ENCODE measurements around the gene SDK2. TPM values are rescaled to one million over a fixed set of nuclear protein-coding genes. Genes with fewer than 3 reads are reported as not detected.

SDK2 gene
- total and polyA plus RNA-seq, 2 donors from 2014 or later, result 0.37 to 2.4 TPM

DNA sequence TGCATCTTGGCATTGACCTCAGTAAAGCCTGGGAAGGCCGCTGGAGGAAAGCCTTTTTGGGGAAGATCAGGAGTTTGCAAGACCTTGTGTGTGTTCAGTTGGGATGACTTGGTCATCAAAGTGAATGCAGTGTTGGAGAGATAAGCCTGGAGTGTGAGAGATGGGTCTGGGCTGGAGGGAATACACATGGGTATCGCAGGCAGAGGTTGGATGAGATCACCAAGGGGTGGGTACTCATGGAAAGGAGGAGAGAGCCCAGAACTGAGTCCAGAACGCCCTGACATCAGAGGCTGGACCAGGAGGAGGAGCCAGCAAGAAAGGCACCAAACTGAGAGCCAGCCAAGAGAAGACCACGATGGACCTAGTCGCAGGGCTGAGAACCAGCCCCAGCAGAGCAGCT is 35.2 kb downstream of the SDK2 start:
- Histone ChIP-seq H3K4me3 (ENCODE audit: low read length in 3 of 3) (no peak overlapping the region), H3K36me3 (ENCODE audit: control insufficient read depth in 2 of 3, insufficient read depth in 3 of 3, low read length in 3 of 3) (no peaks in the 10 kb centered on the region), H3K9me3 (ENCODE audit: control insufficient read depth in 2 of 3, insufficient read depth in 1 of 3, low read length in 3 of 3) (no peaks in the 10 kb centered on the region), H3K4me1 (ENCODE audit: control insufficient read depth in 2 of 3, insufficient read depth in 2 of 3, low read depth in 1 of 3, low read length in 3 of 3) (no peaks in the 10 kb centered on the region), H3K27me3 (ENCODE audit: control insufficient read depth, insufficient read depth, low read length) (no peaks in the 10 kb centered on the region), H3K9ac (ENCODE audit: low read length in 3 of 3) (no peak overlapping the region), H3K27ac (ENCODE audit: low read depth in 2 of 2, low read length in 2 of 2) (no peak overlapping the region)
- intact Hi-C loops (cut with DNase I), result no loop called here
- FAIRE-seq (no peak), DNase-seq (no peak)
- no peak for TF ChIP-seq CTCF (IDR thresholded peaks at IDR 0.05; ENCODE audit: borderline replicate concordance, extremely low read depth, insufficient read depth)

DNA sequence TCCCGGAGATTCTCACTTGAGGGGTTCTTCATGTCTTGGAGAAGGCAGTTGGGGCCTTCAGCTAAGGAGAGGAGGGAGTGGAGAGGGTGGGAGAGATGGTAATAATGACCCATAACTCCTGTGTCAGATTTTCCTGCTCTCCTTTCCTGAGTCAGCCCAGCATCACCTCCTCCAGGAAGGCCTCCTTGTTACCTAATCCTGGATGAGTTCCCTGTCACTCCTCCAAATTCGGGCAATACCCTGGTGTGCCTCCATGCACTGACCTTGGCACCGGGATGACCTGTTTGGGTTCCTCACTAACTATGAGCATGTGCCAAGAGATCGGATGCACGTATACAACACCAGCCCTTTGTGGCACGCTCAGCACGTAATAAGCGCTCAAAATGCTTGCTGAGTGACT is 38.8 kb downstream of the SDK2 start:
- intact Hi-C loops (cut with DNase I), result no loop called here
- TF ChIP-seq CTCF (IDR thresholded peaks at IDR 0.05; ENCODE audit: borderline replicate concordance, extremely low read depth, insufficient read depth), result no peak
- Histone ChIP-seq H3K9me3 (ENCODE audit: control insufficient read depth in 2 of 3, insufficient read depth in 1 of 3, low read length in 3 of 3) (no peaks in the 10 kb centered on the region), H3K27me3 (ENCODE audit: control insufficient read depth, insufficient read depth, low read length) (no peaks in the 10 kb centered on the region), H3K4me1 (ENCODE audit: control insufficient read depth in 2 of 3, insufficient read depth in 2 of 3, low read depth in 1 of 3, low read length in 3 of 3) (no peaks in the 10 kb centered on the region), H3K4me3 (ENCODE audit: low read length in 3 of 3) (no peak overlapping the region), H3K9ac (ENCODE audit: low read length in 3 of 3) (no peak overlapping the region), H3K27ac (ENCODE audit: low read depth in 2 of 2, low read length in 2 of 2) (no peak overlapping the region), H3K36me3 (ENCODE audit: control insufficient read depth in 2 of 3, insufficient read depth in 3 of 3, low read length in 3 of 3) (no peaks in the 10 kb centered on the region)
- FAIRE-seq, result no peak
- no peak for DNase-seq

GRCh38 chr17:73604476-73604875 is 39.8 kb downstream of the SDK2 start:
- Histone ChIP-seq H3K27me3 (ENCODE audit: control insufficient read depth, insufficient read depth, low read length) (no peaks in the 10 kb centered on the region), H3K9ac (ENCODE audit: low read length in 3 of 3) (no peak overlapping the region), H3K9me3 (ENCODE audit: control insufficient read depth in 2 of 3, insufficient read depth in 1 of 3, low read length in 3 of 3) (no peaks in the 10 kb centered on the region), H3K27ac (ENCODE audit: low read depth in 2 of 2, low read length in 2 of 2) (no peak overlapping the region), H3K4me3 (ENCODE audit: low read length in 3 of 3) (no peak overlapping the region), H3K4me1 (ENCODE audit: control insufficient read depth in 2 of 3, insufficient read depth in 2 of 3, low read depth in 1 of 3, low read length in 3 of 3) (no peaks in the 10 kb centered on the region), H3K36me3 (ENCODE audit: control insufficient read depth in 2 of 3, insufficient read depth in 3 of 3, low read length in 3 of 3) (no peaks in the 10 kb centered on the region)
- TF ChIP-seq CTCF (IDR thresholded peaks at IDR 0.05; ENCODE audit: borderline replicate concordance, extremely low read depth, insufficient read depth), result no peak
- no peak for DNase-seq
- no peak for FAIRE-seq
- intact Hi-C loops (cut with DNase I), result no loop called here

- TF ChIP-seq CTCF (IDR thresholded peaks at IDR 0.05; ENCODE audit: borderline replicate concordance, extremely low read depth, insufficient read depth), result no peak
- Histone ChIP-seq H3K4me3 (ENCODE audit: low read length in 3 of 3) (no peak overlapping the region), H3K36me3 (ENCODE audit: control insufficient read depth in 2 of 3, insufficient read depth in 3 of 3, low read length in 3 of 3) (no peaks in the 10 kb centered on the region), H3K4me1 (ENCODE audit: control insufficient read depth in 2 of 3, insufficient read depth in 2 of 3, low read depth in 1 of 3, low read length in 3 of 3) (no peaks in the 10 kb centered on the region), H3K27me3 (ENCODE audit: control insufficient read depth, insufficient read depth, low read length) (no peaks in the 10 kb centered on the region), H3K9ac (ENCODE audit: low read length in 3 of 3) (no peak overlapping the region), H3K9me3 (ENCODE audit: control insufficient read depth in 2 of 3, insufficient read depth in 1 of 3, low read length in 3 of 3) (no peaks in the 10 kb centered on the region), H3K27ac (ENCODE audit: low read depth in 2 of 2, low read length in 2 of 2) (no peak overlapping the region)
- intact Hi-C loops (cut with DNase I), result no loop called here
- DNase-seq (no peak), FAIRE-seq (no peak)
These were observed 40.3 kb downstream of the SDK2 start for GRCh38 chr17:73603971-73604370.

Measured in kidney (tissue), 14 donors.